AG09319 (cell line): ENCODE data around the gene EGFR.

Experiments
- DNase-seq: peaks from one replicate; pipeline ENCODE4 v3.0.0-alpha.2; 2010; ENCODE audit warnings: low read depth; ENCODE audit errors: extremely low read depth
- CTCF ChIP-seq: IDR thresholded peaks from 2 replicates; pipeline ENCODE4 v1.5.1; 2011; ENCODE audit warnings: low read depth, mild to moderate bottlenecking, inconsistent platforms, low read length, moderate library complexity

Gene EGFR

DNA sequence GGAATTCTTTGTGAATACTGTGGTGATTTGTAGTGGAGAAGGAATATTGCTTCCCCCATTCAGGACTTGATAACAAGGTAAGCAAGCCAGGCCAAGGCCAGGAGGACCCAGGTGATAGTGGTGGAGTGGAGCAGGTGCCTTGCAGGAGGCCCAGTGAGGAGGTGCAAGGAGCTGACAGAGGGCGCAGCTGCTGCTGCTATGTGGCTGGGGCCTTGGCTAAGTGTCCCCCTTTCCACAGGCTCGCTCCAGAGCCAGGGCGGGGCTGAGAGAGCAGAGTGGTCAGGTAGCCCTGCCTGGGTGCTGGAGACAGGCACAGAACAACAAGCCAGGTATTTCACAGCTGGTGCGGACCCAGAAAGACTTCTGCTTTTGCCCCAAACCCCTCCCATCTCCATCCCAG is 162.9 kb downstream of the EGFR start:
- TF ChIP-seq CTCF, result no peak

DNA sequence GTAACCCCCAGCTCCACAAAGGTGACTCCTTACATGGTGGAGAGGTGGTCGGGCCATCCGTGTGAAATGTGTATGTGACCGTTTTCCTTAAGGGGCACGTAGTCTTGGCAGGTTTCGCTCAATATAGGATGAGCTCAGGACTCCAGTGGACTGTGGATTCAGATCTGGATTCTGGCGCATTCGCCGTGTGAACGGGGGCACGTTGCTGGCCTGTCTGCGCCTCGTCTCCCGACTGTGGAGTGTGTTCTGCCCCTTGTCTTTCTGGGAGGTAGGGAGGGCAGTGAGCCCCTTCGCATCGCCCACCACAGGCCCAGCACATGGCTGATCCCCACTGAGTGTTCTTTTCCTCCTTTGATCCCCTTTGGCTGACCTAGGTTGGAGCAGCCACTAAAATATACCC is 165.1 kb downstream of the EGFR start:
- TF ChIP-seq CTCF, result no peak
- no peak for DNase-seq

More for the DNA sequence above, 162.9 kb downstream of the EGFR start:
- DNase-seq, result no peak

DNA sequence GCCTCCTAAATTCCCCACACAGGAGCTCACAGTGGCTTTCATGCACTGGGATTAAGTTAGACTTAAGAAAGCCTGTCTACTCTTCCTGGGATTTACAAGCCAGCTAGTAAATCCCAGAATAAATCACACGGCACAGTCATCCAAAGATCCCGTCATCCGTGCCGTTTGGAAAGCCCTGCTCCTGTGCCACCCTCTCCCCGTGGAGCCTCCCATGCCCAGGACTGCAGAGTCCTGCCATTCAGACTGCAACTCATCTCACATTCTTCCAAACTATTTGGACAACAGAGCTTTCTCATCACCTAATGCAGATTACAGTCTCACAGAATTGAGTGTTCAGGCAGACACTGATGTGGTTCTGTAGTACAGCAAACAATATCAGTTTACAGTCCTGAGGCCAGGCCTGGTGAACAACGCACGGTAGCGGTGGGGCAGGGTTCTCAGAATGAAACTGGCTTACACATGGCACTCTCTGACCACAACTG is 166.5 kb downstream of the EGFR start:
- no peak for TF ChIP-seq CTCF
- DNase-seq, result no peak

DNA sequence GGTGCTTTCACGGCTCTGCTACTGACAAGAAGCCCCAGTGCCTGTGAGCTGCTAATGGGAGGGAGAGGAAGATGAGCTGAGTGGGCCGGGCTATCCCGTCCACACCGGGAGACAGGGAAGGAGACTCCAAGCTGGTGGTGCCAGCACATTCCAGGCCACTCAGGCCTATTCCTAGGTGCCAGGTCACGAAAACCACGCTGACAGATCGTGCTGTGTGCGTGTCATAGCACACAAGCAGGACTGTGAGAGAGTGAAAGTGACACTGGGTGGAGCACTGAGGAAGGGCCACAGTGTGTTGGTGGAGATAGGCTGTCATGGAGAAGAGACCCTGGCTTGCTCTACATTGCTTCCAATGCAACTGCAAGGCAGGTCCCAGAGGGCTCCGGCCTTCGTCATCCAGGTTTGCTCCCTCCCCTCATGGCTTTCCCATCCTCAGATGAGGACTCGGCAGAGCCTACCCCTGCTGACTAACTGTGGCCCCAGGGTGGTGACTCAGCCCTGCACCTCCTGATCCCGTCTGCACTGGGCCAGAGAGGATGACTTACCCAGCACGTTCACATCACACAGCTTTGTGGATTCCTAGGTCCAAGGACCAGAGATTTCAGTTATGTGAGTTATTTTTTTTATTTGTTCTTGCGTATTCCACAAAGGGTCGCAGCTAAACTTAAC is 167.3 kb downstream of the EGFR start:
- TF ChIP-seq CTCF, result no peak
- DNase-seq, result peak; percentile 63

DNA sequence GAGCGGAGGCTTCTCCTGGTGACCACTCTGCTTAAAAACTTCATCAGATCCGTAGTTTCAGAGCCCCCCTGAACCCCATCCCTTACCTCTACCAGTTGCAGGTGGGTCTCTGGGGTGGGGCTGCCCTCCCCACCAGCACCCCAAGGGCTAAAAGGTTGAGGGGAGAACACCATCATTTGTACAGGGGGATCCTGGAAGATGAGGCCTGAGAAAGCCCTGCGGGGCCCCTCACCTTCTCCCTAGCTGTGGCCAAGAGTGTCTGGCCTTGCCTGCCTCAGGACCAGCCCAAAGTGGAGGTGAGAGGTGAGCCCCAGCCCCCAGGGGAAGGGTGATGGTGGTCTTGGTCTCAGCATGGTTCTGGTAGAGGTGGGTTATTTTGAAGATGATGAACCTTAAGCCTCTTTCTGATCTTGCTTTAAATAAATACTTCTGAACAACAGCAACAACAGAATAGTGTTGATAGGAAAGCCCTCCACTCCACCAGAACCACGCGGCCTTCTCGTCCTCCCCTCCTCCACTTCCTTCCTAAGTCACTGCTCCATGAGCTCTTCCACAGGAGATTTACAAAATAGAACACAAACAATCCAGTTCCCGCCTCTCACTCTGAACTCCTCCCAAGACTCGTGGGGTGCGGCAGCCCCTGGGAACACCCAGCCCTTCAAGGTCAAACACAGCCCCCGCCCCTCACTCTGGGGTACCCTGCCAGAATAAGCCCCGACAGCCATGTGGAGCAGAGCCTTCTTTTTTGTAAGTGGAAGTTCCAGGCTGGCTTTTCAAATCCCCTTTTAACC is 169.1 kb downstream of the EGFR start:
- no peak for TF ChIP-seq CTCF
- no peak for DNase-seq

DNA sequence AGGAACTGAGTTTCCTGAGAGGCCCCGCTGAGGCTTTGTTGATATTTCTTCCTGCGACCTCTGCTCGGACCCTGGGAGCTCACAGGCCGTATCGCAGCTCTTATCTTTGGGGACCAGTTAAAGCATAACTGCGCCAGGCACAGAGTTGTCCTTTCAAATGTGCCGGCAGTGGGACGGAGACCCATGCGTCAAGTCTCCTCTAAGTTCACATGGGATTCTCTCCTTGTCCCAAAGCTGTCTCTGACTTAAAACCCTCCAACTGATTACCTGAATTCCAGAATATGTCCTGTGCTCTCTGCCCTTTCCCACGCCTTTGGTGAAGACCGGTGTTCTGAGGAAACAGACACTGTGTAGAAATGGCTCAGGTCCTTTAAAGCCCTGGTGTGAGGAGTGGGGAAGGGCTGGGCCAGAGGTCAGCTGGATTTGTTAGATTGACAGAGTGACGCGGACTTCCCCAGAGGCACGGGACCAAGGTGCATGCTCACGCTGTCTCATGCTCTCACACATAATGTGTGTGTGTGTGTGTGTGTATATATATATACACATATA is 169.8 kb downstream of the EGFR start:
- DNase-seq, result no peak
- no peak for TF ChIP-seq CTCF
